Endothelial cell (in vitro differentiated cells): ENCODE results near the gene ADAMTSL1. TPM values are rescaled to one million over a fixed set of nuclear protein-coding genes. Genes with fewer than 3 reads are reported as not detected.

Experiments
- DNase-seq: peaks from one replicate; pipeline ENCODE4 v3.0.0; 2021; ENCODE audit warnings: low spot score
- H3K27ac Mint-ChIP-seq: one replicate; pipeline ENCODE4 v1.8.0; 2021; ENCODE audit warnings: mixed read lengths, inconsistent platforms; ENCODE audit not compliant: unreplicated experiment
- H3K27me3 Mint-ChIP-seq: one replicate; pipeline ENCODE4 v1.8.0; 2021; ENCODE audit warnings: mild to moderate bottlenecking, moderate library complexity, mixed read lengths, inconsistent platforms; ENCODE audit not compliant: unreplicated experiment
- H3K36me3 Mint-ChIP-seq: one replicate; pipeline ENCODE4 v1.8.0; 2021; ENCODE audit warnings: mild to moderate bottlenecking, low read depth, mixed read lengths, inconsistent platforms; ENCODE audit not compliant: unreplicated experiment
- H3K4me1 Mint-ChIP-seq: one replicate; pipeline ENCODE4 v1.8.0; 2021; ENCODE audit warnings: mild to moderate bottlenecking, mixed read lengths, inconsistent platforms; ENCODE audit not compliant: unreplicated experiment
- H3K4me3 Mint-ChIP-seq: one replicate; pipeline ENCODE4 v1.8.0; 2021; ENCODE audit warnings: mild to moderate bottlenecking, mixed read lengths, inconsistent platforms; ENCODE audit not compliant: unreplicated experiment
- H3K9me3 Mint-ChIP-seq: one replicate; pipeline ENCODE4 v1.8.0; 2021; ENCODE audit warnings: mixed read lengths, inconsistent platforms; ENCODE audit not compliant: unreplicated experiment
- CTCF ChIP-seq: fragments of 200-600 bp; sonication (generic); IDR thresholded peaks from one replicate; pipeline ENCODE4 v1.5.0; 2021; ENCODE audit warnings: antibody characterized with exemption; ENCODE audit not compliant: unreplicated experiment
- microRNA-seq: library from miRNA; unstranded; fragments of <30 nt; microRNA quantifications from one replicate; pipeline ENCODE4, GENCODE V29; 2020; ENCODE audit not compliant: unreplicated experiment
- total RNA-seq: library from RNA; stranded (reverse); fragmentation: NEBNext Ultra II Directional; extraction: Animal tissue kit (Norgen Biotek cat#: 25700); gene quantifications from one replicate; pipeline ENCODE4 v1.2.1, GENCODE V29; 2021; ENCODE audit not compliant: unreplicated experiment

Gene ADAMTSL1
- total RNA-seq, 1 donor from 2014 or later: 18.2 TPM

DNA sequence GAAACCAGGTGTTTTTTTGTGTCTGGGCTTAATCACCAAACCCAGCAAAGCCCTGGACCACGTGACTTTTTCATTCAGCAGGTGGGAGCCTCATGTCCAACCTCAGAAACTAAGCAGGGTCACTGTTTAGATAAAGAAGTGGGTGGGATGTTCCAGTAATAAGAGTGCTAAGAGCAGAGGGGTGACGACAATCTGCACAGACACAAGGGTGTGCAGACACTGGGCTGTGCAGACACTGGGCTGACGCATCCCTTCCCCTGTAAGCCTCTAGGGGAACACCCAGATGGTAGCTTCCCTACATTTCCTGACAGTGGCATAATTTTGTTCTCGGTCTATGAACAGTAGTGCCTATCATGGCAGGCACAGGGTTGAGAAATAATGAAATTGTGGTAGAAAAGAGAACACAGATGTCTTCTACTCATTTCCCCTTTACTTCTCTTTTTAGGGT lies 474.0 kb downstream of the ADAMTSL1 start:
- no peak overlapping the region for H3K27ac Mint-ChIP-seq
- no peaks in the 10 kb centered on the region for H3K9me3 Mint-ChIP-seq
- peaks cover 6% of the 10 kb centered on the region for H3K4me1 Mint-ChIP-seq
- H3K36me3 Mint-ChIP-seq: no peaks in the 10 kb centered on the region
- no peak overlapping the region for H3K4me3 Mint-ChIP-seq
- TF ChIP-seq CTCF: no peak
- H3K27me3 Mint-ChIP-seq: peaks cover 3% of the 10 kb centered on the region
- DNase-seq: no peak

DNA sequence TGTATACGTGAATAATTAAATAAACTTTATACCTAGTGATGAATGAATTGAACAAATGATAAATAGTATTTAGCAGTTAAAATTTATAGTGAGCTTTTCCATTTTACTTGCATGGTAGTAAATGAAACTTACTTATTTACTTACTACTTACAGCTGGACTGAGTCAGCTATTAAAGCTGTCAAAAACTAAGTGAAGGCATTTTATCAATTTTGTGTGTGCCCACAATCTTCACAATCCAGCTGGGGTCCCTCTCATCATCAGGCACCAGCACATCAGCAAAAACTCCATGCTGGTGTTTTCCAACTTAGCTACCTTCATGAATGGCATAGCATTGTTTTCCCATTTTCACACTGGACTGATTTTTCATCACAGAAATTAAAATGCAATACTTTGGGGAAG lies 478.0 kb downstream of the ADAMTSL1 start:
- no peak for TF ChIP-seq CTCF
- no peak overlapping the region for H3K4me3 Mint-ChIP-seq
- peaks cover 3% of the 10 kb centered on the region for H3K27me3 Mint-ChIP-seq
- no peak overlapping the region for H3K27ac Mint-ChIP-seq
- DNase-seq: no peak
- H3K9me3 Mint-ChIP-seq: no peaks in the 10 kb centered on the region
- no peaks in the 10 kb centered on the region for H3K4me1 Mint-ChIP-seq
- H3K36me3 Mint-ChIP-seq: no peaks in the 10 kb centered on the region

DNA sequence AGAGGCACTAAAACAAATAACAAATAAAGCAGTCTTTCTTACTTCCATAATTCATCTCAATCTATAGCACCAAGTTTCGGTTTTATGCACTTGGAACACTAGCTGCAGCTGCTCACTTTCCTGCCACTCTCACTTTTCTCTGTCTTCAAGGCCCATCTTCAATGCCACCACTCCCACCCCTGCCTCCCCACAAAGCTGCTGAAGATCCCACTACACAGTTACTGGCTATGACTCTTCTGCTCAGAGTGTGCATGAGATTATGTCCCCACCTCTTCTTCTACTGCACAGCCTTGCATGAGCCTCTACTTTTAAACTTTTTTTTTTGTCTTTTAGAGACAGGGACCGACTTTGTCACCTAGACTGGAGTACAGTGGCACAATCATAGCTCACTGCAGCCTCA lies 481.7 kb downstream of the ADAMTSL1 start:
- H3K4me1 Mint-ChIP-seq: peaks cover 8% of the 10 kb centered on the region

More for the DNA sequence above, 481.7 kb downstream of the ADAMTSL1 start:
- TF ChIP-seq CTCF: no peak
- Mint-ChIP-seq H3K27me3 (peaks cover 7% of the 10 kb centered on the region), H3K9me3 (no peaks in the 10 kb centered on the region), H3K4me3 (no peak overlapping the region), H3K36me3 (no peaks in the 10 kb centered on the region), H3K27ac (no peak overlapping the region)
- DNase-seq: no peak

Small RNA genes lying within 50 kb of the gene (microRNA-seq; reads per million reads assigned to microRNA genes)
- 0.21 reads per million for gene MIR3152
